GM18498 (cell line): Measurements from ENCODE around the gene RICTOR.

ENCODE experiments used
- ATAC-seq: cut with Tn5 transposase; IDR thresholded peaks from one replicate; pipeline ENCODE4 v1.9.1; 2021; ENCODE audit warnings: mild to moderate bottlenecking, moderate library complexity; ENCODE audit not compliant: unreplicated experiment

Gene RICTOR

GRCh38 chr5:39100851-39101396, 26.7 kb upstream of the RICTOR start:
- ATAC-seq, result no peak

GRCh38 chr5:39100301-39100850, 26.2 kb upstream of the RICTOR start:
- ATAC-seq, result no peak

GRCh38 chr5:39099831-39100230, 25.6 kb upstream of the RICTOR start:
- ATAC-seq, result no peak

DNA sequence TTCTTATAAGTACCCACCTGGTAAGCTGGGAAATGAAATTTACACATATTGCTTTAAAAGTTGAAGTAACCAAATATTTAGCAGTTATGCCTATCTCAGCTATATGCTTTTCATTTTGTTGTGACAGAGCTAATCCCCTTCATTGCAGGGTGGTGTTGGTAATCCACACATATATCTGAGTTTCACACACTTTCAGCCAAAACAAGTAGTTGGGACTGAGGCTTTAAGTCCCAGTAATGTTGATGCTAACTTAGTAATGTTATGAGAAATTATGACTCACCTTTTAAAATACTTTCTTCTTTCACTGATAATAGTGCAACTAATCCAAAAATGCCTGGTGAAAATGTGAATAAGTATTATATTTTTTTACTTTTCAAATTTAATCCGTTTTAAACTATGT, 19.2 kb upstream of the RICTOR start:
- ATAC-seq, result no peak

DNA sequence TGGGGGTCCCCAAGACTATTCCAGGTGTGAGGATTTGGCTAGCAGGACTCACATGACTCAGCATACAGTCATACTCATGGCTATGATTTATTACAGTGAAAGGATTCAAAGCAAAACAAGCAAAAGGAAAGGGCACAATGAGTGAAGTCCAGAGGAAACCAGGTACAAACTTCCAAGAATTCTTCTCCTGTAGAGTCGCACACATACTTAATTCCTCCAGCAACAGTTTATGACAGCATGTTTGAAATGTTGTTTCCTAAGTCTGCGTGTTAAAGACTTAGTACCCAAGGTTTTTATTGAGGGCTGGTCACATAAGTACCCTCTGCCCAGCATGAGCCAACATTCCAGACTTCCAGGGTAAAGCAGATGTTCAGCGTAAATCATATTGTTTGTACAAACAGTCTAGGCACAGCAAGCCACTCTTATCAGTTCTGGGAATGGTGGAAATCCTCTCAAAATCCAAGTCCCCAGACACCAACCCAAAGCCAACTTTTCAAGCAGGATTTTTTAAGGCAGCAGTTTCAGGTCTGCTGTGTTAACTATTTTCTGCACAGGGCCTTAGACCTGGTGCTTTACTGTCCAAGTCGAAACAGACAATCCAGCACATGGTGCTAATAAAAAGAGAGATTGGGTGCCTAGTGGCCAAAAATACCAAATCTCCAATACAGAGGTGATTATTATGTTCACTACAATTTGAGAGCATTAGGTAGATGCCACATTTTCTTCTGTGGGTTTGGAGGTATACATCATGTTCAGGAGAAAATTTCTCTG, 18.6 kb upstream of the RICTOR start:
- no peak for ATAC-seq

GRCh38 chr5:39091940-39092580, 17.9 kb upstream of the RICTOR start:
- no peak for ATAC-seq

- no peak for ATAC-seq
These were observed 9.8 kb upstream of the RICTOR start for GRCh38 chr5:39083968-39084367.

- no peak for ATAC-seq
These were observed 8.8 kb upstream of the RICTOR start for GRCh38 chr5:39082995-39083394.

GRCh38 chr5:39080597-39081204, 6.5 kb upstream of the RICTOR start:
- ATAC-seq, result peak; percentile 37

- no peak for ATAC-seq
These were observed 6.0 kb upstream of the RICTOR start for GRCh38 chr5:39080168-39080567.

- no peak for ATAC-seq
These were observed 4.9 kb upstream of the RICTOR start for GRCh38 chr5:39079147-39079546.

- peak; percentile 17 for ATAC-seq
These were observed 2.8 kb upstream of the RICTOR start for GRCh38 chr5:39076757-39077728.

GRCh38 chr5:39076101-39076756, 2.0 kb upstream of the RICTOR start:
- no peak for ATAC-seq

DNA sequence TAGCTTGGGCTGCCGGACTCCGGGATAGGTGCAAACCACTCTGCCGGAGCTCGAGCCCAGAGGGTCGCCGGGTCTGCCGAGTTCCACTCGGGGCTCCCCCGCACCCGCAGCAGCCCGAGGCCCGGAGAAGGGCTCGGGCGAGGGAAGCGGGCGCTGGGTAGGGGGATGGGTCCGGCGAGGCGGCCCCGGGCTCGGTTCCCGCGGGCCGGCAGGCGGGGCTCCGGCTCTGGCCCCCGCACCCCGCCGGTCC, 507 bp downstream of the RICTOR start:
- ATAC-seq, result peak; percentile 32

DNA sequence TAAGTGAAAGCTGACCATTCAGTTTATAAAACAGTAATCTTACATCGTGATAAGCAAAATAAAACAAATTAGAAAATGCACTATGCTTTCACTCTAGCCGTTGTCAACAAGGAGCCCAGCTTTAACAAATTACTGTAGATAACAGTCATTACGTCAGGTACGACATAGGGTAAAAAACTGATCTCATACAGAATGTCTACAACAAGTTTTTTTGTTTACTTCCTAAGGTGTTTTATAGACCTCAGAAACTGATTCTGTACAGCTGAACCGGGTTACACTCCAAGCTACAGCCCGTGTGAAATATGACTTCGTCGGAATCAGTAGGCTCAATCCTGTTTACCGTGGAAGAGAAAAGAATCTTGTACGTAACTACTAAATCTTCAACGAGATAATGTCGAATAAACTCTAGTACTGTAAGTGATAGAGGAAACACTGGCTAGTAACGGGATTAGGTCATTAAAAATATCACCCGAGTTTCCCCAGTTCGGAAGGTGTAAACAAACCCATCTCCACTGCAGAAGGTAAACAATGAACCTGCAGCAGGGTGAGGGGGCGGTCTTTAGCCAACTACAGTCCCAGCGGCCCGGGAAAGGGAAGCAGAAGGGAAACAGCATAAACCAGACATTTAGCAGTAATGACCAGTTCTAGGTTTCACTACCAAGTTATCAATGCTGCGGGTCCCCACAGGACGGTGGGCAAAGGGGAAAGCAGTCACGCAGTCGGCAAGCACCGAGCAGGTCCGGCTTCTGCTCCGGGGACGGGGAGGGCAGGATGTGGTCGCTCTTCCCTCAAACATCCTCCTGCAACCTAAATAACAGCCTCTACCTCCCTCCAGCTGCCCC, 1.1 kb downstream of the RICTOR start:
- ATAC-seq, result peak; percentile 47

- ATAC-seq, result no peak
These were observed 6.1 kb downstream of the RICTOR start for GRCh38 chr5:39068099-39068498.

DNA sequence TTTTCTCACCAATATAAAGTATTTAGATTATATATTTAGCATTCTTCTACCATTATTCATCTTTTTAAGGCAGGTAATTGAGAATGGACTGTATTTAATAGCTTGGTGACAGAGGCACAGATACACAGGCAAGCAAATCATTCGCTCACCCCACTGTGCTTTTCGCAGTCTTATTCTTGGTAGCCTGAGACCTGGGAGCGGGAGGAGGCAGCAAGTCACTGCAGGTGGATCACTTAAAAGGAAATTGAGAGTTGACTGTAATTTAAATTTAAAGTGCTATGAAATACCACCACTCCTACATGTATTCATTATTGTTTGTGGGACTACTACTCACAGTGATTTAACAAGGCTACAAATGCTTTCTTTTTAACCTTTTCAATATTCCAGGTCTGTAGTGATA, 9.7 kb downstream of the RICTOR start:
- ATAC-seq, result no peak

GRCh38 chr5:39063037-39063436, 11.2 kb downstream of the RICTOR start:
- no peak for ATAC-seq

- ATAC-seq, result no peak
These were observed 11.7 kb downstream of the RICTOR start for GRCh38 chr5:39062530-39062929.
